Right atrium auricular region (tissue), 2 donors: ENCODE measurements around the gene UBAP2. TPM values are rescaled to one million over a fixed set of nuclear protein-coding genes. Genes with fewer than 3 reads are reported as not detected.

Experiments
- DNase-seq: peaks from one replicate; pipeline ENCODE4 v3.0.0-alpha.2; 2019; ENCODE audit warnings: low spot score
- H3K27ac ChIP-seq, 2 donors: fragments of 200-600 bp; sonication (generic); 1 replicate in 1 of 2; 2 replicates in 1 of 2; pipeline ENCODE4 v1.5.1; 2016 to 2019
- H3K27me3 ChIP-seq, 2 donors: fragments of 200-600 bp; sonication (generic); one replicate each; pipeline versions ENCODE4 v1.5.1 to v1.6.0; 2017 to 2019
- H3K36me3 ChIP-seq: fragments of 200-600 bp; sonication (generic); one replicate; pipeline ENCODE4 v1.5.1; 2016
- H3K4me1 ChIP-seq, 2 donors: fragments of 200-600 bp; sonication (generic); one replicate each; pipeline versions ENCODE4 v1.5.1 to v1.6.0; 2017 to 2019
- H3K4me3 ChIP-seq, 2 donors: fragments of 200-600 bp; sonication (generic); 1 replicate in 1 of 2; 2 replicates in 1 of 2; pipeline ENCODE4 v1.5.1; 2017 to 2019; ENCODE audit warnings: mild to moderate bottlenecking in 1 of 2, moderate library complexity in 1 of 2
- H3K9me3 ChIP-seq, 2 donors: fragments of 200-600 bp; sonication (generic); one replicate each; pipeline ENCODE4 v1.5.1; 2019
- CTCF ChIP-seq, 2 donors: fragments of 200-600 bp; sonication (generic); IDR thresholded peaks; one replicate each; pipeline ENCODE4 v1.5.1; 2019; ENCODE audit warnings: antibody characterized with exemption in 2 of 2
- total RNA-seq, 2 donors: library from RNA; depleted of rRNA; stranded (reverse); fragments of >200 nt; gene quantifications; one replicate each; pipeline ENCODE4 v1.1.0, GENCODE V29; 2016

The UBAP2 gene
- total RNA-seq, 2 donors from 2014 or later = 17.3 to 21.8 TPM

- Histone ChIP-seq H3K36me3 (peaks cover 58% of the 10 kb centered on the region), H3K27me3 (no peaks in the 10 kb centered on the region), H3K9me3 (no peaks in the 10 kb centered on the region), H3K4me3 (no peak overlapping the region), H3K27ac (no peak overlapping the region), H3K4me1 (peaks cover 0 to 12% of the 10 kb centered on the region in 2 donors)
- TF ChIP-seq CTCF (IDR thresholded peaks at IDR 0.05) = no peak
- DNase-seq = no peak
These were observed 121.0 kb downstream of the UBAP2 start for GRCh38 chr9:33927694-33928093.

DNA sequence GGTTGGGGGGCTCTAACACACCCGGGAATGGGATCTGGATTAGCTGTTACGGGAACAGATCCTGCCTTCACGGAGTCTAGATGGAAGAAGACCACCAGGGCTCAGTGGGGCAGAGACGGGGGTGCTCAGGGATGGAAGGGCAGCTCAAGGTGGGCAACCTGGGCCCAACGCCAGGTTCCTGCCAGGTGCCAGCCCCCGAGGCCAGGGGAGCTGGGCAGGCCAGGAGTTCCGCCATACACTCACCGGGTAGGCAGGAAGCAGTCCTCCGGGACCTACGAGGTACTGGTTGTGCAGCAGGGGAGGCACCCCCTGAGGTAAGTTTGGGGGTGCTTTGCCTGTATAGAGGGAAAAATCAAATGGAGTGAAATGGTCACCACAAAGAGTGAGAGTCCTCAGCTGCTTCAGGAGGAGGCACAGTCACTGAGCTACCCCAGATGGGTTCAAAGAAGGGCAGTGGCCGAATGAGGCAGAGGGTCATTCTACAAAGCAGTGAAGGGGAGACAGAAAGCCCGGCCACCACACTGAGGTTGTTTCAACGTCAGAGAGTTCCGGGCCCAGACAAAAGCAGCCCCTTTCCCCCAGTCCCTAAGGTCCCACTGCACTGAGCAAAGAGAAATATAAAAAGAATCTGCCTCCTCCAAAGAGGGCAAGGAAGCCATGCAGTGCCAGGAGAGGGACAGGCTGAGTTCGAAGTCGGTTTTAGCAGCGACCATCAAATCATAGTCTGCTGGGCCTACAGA, 121.8 kb downstream of the UBAP2 start:
- no peaks in the 10 kb centered on the region for H3K27me3 ChIP-seq
- H3K9me3 ChIP-seq = no peaks in the 10 kb centered on the region
- H3K4me3 ChIP-seq = no peak overlapping the region
- H3K27ac ChIP-seq = no peak overlapping the region
- peaks cover 0 to 12% of the 10 kb centered on the region in 2 donors for H3K4me1 ChIP-seq
- TF ChIP-seq CTCF (IDR thresholded peaks at IDR 0.05) = no peak
- DNase-seq = no peak
- peaks cover 58% of the 10 kb centered on the region for H3K36me3 ChIP-seq

- peak; percentile 32 to 76 for TF ChIP-seq CTCF (IDR thresholded peaks at IDR 0.05)
- peaks cover 53% of the 10 kb centered on the region for H3K36me3 ChIP-seq
- DNase-seq = peak; percentile 72
These were observed 123.5 kb downstream of the UBAP2 start for GRCh38 chr9:33924978-33925797.

GRCh38 chr9:33923998-33924701, 124.5 kb downstream of the UBAP2 start:
- DNase-seq = no peak
- Histone ChIP-seq H3K27ac (no peak overlapping the region), H3K4me1 (peaks cover 0 to 22% of the 10 kb centered on the region in 2 donors)

More at GRCh38 chr9:33924978-33925797, 123.5 kb downstream of the UBAP2 start:
- Histone ChIP-seq H3K9me3 (no peaks in the 10 kb centered on the region), H3K27ac (peak overlapping the region in 1 of 2 donors; percentile 38), H3K4me3 (no peak overlapping the region), H3K4me1 (peaks cover 0 to 17% of the 10 kb centered on the region in 2 donors), H3K27me3 (no peaks in the 10 kb centered on the region)

More at GRCh38 chr9:33923998-33924701, 124.5 kb downstream of the UBAP2 start:
- Histone ChIP-seq H3K36me3 (peaks cover 51% of the 10 kb centered on the region), H3K4me3 (no peak overlapping the region), H3K9me3 (no peaks in the 10 kb centered on the region), H3K27me3 (no peaks in the 10 kb centered on the region)
- TF ChIP-seq CTCF (IDR thresholded peaks at IDR 0.05) = no peak
